Activated naive CD8-positive, alpha-beta T cell (primary cell): ENCODE results near the gene POLR1C.
"Not testable (repeated sequence)": the region's sequence is repeated elsewhere in the genome, so short reads cannot be mapped to it uniquely, and the experiment has no call there.

ENCODE experiments used
- H3K27ac Mint-ChIP-seq: one replicate; pipeline ENCODE4 v1.8.0; 2021; ENCODE audit warnings: mixed read lengths
- H3K27me3 Mint-ChIP-seq: one replicate; pipeline ENCODE4 v1.8.0; 2021; ENCODE audit warnings: mixed read lengths
- H3K36me3 Mint-ChIP-seq: one replicate; pipeline ENCODE4 v1.8.0; 2021; ENCODE audit warnings: mixed read lengths
- H3K4me1 Mint-ChIP-seq: one replicate; pipeline ENCODE4 v1.8.0; 2021; ENCODE audit warnings: low read depth, mixed read lengths
- H3K4me3 Mint-ChIP-seq: one replicate; pipeline ENCODE4 v1.8.0; 2021; ENCODE audit warnings: mild to moderate bottlenecking, mixed read lengths
- H3K9me3 Mint-ChIP-seq: one replicate; pipeline ENCODE4 v1.8.0; 2021; ENCODE audit warnings: low read depth, mixed read lengths

Gene POLR1C

GRCh38 chr6:43511824-43512415 is 5.0 kb upstream of the POLR1C start:
- Mint-ChIP-seq H3K9me3 (no peaks in the 10 kb centered on the region), H3K4me3 (peak overlapping the region; percentile 66), H3K36me3 (peaks cover 6% of the 10 kb centered on the region), H3K4me1 (peaks cover 17% of the 10 kb centered on the region), H3K27ac (no peak overlapping the region), H3K27me3 (peaks cover 8% of the 10 kb centered on the region)

GRCh38 chr6:43515808-43516207 is 1.1 kb upstream of the POLR1C start:
- Mint-ChIP-seq H3K36me3 (peaks cover 9% of the 10 kb centered on the region), H3K4me3 (no peak overlapping the region), H3K9me3 (no peaks in the 10 kb centered on the region), H3K27ac (no peak overlapping the region), H3K4me1 (peaks cover 13% of the 10 kb centered on the region), H3K27me3 (no peaks in the 10 kb centered on the region)

GRCh38 chr6:43516367-43516696 is 557 bp upstream of the POLR1C start:
- Mint-ChIP-seq H3K4me3 (no peak overlapping the region), H3K36me3 (peaks cover 9% of the 10 kb centered on the region), H3K27me3 (no peaks in the 10 kb centered on the region), H3K9me3 (no peaks in the 10 kb centered on the region), H3K27ac (no peak overlapping the region), H3K4me1 (peaks cover 15% of the 10 kb centered on the region)

- Mint-ChIP-seq H3K27ac (no peak overlapping the region), H3K4me3 (no peak overlapping the region), H3K36me3 (peaks cover 6% of the 10 kb centered on the region), H3K4me1 (peaks cover 11% of the 10 kb centered on the region), H3K9me3 (no peaks in the 10 kb centered on the region), H3K27me3 (no peaks in the 10 kb centered on the region)
Observed at GRCh38 chr6:43517505-43518357, 842 bp downstream of the POLR1C start.

GRCh38 chr6:43520097-43520496 is 3.2 kb downstream of the POLR1C start:
- H3K36me3 Mint-ChIP-seq = peaks cover 8% of the 10 kb centered on the region
- H3K4me3 Mint-ChIP-seq = peak overlapping the region; percentile 20
- peaks cover 6% of the 10 kb centered on the region for H3K4me1 Mint-ChIP-seq
- no peak overlapping the region for H3K27ac Mint-ChIP-seq
- H3K9me3 Mint-ChIP-seq = no peaks in the 10 kb centered on the region
- H3K27me3 Mint-ChIP-seq = no peaks in the 10 kb centered on the region

GRCh38 chr6:43521836-43522235 is 4.9 kb downstream of the POLR1C start:
- peaks cover 12% of the 10 kb centered on the region for H3K36me3 Mint-ChIP-seq
- no peaks in the 10 kb centered on the region for H3K27me3 Mint-ChIP-seq
- peaks cover 6% of the 10 kb centered on the region for H3K4me1 Mint-ChIP-seq
- no peak overlapping the region for H3K4me3 Mint-ChIP-seq
- no peaks in the 10 kb centered on the region for H3K9me3 Mint-ChIP-seq
- H3K27ac Mint-ChIP-seq = no peak overlapping the region

GRCh38 chr6:43522547-43523261 is 5.8 kb downstream of the POLR1C start:
- Mint-ChIP-seq H3K27ac (peak overlapping the region; percentile 34), H3K27me3 (no peaks in the 10 kb centered on the region), H3K4me3 (no peak overlapping the region), H3K4me1 (peaks cover 6% of the 10 kb centered on the region), H3K36me3 (peaks cover 12% of the 10 kb centered on the region), H3K9me3 (no peaks in the 10 kb centered on the region)

GRCh38 chr6:43523284-43523683 is 6.4 kb downstream of the POLR1C start:
- peaks cover 12% of the 10 kb centered on the region for H3K36me3 Mint-ChIP-seq
- peaks cover 6% of the 10 kb centered on the region for H3K4me1 Mint-ChIP-seq
- H3K27me3 Mint-ChIP-seq = no peaks in the 10 kb centered on the region
- H3K9me3 Mint-ChIP-seq = no peaks in the 10 kb centered on the region
- peak overlapping the region; percentile 34 for H3K27ac Mint-ChIP-seq
- no peak overlapping the region for H3K4me3 Mint-ChIP-seq

- Mint-ChIP-seq H3K27ac (no peak overlapping the region), H3K27me3 (no peaks in the 10 kb centered on the region), H3K4me3 (no peak overlapping the region), H3K36me3 (peaks cover 12% of the 10 kb centered on the region), H3K4me1 (peaks cover 6% of the 10 kb centered on the region), H3K9me3 (no peaks in the 10 kb centered on the region)
Observed at GRCh38 chr6:43524483-43524961, 7.6 kb downstream of the POLR1C start.

- H3K4me3 Mint-ChIP-seq = no peak overlapping the region
- no peak overlapping the region for H3K27ac Mint-ChIP-seq
- no peaks in the 10 kb centered on the region for H3K9me3 Mint-ChIP-seq
- no peaks in the 10 kb centered on the region for H3K4me1 Mint-ChIP-seq
- peaks cover 15% of the 10 kb centered on the region for H3K36me3 Mint-ChIP-seq
- no peaks in the 10 kb centered on the region for H3K27me3 Mint-ChIP-seq
Observed at GRCh38 chr6:43532201-43532600, 15.3 kb downstream of the POLR1C start.

- not testable (repeated sequence) for H3K27ac Mint-ChIP-seq, H3K4me1 Mint-ChIP-seq, H3K4me3 Mint-ChIP-seq, H3K9me3 Mint-ChIP-seq, H3K27me3 Mint-ChIP-seq
- peaks cover 12% of the 10 kb centered on the region for H3K36me3 Mint-ChIP-seq
Observed at GRCh38 chr6:43538986-43539385, 22.1 kb downstream of the POLR1C start.

GRCh38 chr6:43539409-43539808 is 22.5 kb downstream of the POLR1C start:
- H3K36me3 Mint-ChIP-seq = peaks cover 12% of the 10 kb centered on the region
- H3K4me1 Mint-ChIP-seq, H3K27me3 Mint-ChIP-seq, H3K9me3 Mint-ChIP-seq, H3K27ac Mint-ChIP-seq, H3K4me3 Mint-ChIP-seq: not testable (repeated sequence)

- no peak overlapping the region for H3K4me3 Mint-ChIP-seq
- H3K27ac Mint-ChIP-seq = no peak overlapping the region
- H3K4me1 Mint-ChIP-seq = no peaks in the 10 kb centered on the region
- no peaks in the 10 kb centered on the region for H3K9me3 Mint-ChIP-seq
- no peaks in the 10 kb centered on the region for H3K27me3 Mint-ChIP-seq
- H3K36me3 Mint-ChIP-seq = peaks cover 12% of the 10 kb centered on the region
Observed at GRCh38 chr6:43540507-43540906, 23.6 kb downstream of the POLR1C start.

- H3K4me3 Mint-ChIP-seq = no peak overlapping the region
- H3K36me3 Mint-ChIP-seq = peaks cover 12% of the 10 kb centered on the region
- no peaks in the 10 kb centered on the region for H3K27me3 Mint-ChIP-seq
- H3K4me1 Mint-ChIP-seq = no peaks in the 10 kb centered on the region
- no peaks in the 10 kb centered on the region for H3K9me3 Mint-ChIP-seq
- no peak overlapping the region for H3K27ac Mint-ChIP-seq
Observed at GRCh38 chr6:43541774-43542471, 25.0 kb downstream of the POLR1C start.

GRCh38 chr6:43544461-43544860 is 27.6 kb downstream of the POLR1C start:
- H3K36me3 Mint-ChIP-seq = peaks cover 10% of the 10 kb centered on the region
- H3K27ac Mint-ChIP-seq = no peak overlapping the region
- H3K9me3 Mint-ChIP-seq = no peaks in the 10 kb centered on the region
- H3K4me3 Mint-ChIP-seq = no peak overlapping the region
- H3K27me3 Mint-ChIP-seq = no peaks in the 10 kb centered on the region
- no peaks in the 10 kb centered on the region for H3K4me1 Mint-ChIP-seq
